Psoas muscle (tissue), 8 donors: ENCODE measurements around the gene LMCD1. TPM values are rescaled to one million over a fixed set of nuclear protein-coding genes. Genes with fewer than 3 reads are reported as not detected.
A peak's percentile ranks its signal among the peaks of the same experiment; 100 is the strongest.

Experiments used
- ATAC-seq, 4 donors: fragments of 200-7000 bp; cut with Tn5 transposase; one replicate each; pipeline ENCODE4 v1.9.1; 2020; ENCODE audit warnings: moderate library complexity in 3 of 4, mild to moderate bottlenecking in 2 of 4
- DNase-seq, 2 donors: peaks; one replicate each; pipeline ENCODE4 v3.0.0-alpha.2; 2020
- H3K27ac ChIP-seq: fragments of 200-600 bp; one replicate; pipeline ENCODE4 v1.8.0; 2022
- H3K27me3 ChIP-seq, 3 donors: fragments of 200-600 bp in 1 of 3; one replicate each; pipeline versions ENCODE4 v1.6.1 to v1.8.0; 2013 to 2022; ENCODE audit warnings: low read length in 2 of 3, mild to moderate bottlenecking in 2 of 3, moderate library complexity in 1 of 3; ENCODE audit not compliant: insufficient read depth in 3 of 3
- H3K36me3 ChIP-seq, 2 donors: fragments of 200-600 bp in 1 of 2; one replicate each; pipeline versions ENCODE4 v1.6.1 to v1.8.0; 2013 to 2022; ENCODE audit warnings: low read depth in 1 of 2, mild to moderate bottlenecking in 1 of 2, moderate library complexity in 1 of 2; ENCODE audit not compliant: insufficient read depth in 1 of 2
- H3K4me1 ChIP-seq: fragments of 200-600 bp; one replicate; pipeline ENCODE4 v1.8.0; 2022
- H3K4me3 ChIP-seq: fragments of 200-600 bp; one replicate; pipeline ENCODE4 v1.8.0; 2022; ENCODE audit warnings: mild to moderate bottlenecking
- H3K9me3 ChIP-seq: fragments of 200-600 bp; one replicate; pipeline ENCODE4 v1.8.0; 2022
- WGBS, 3 donors: extraction: QIAGEN DNeasy Blood & Tissue Kit; methylation state at CpG; one replicate each; pipeline versions ENCODE4 v1.1.6 to v1.1.7; 2013; 5-methylcytosine and 5-hydroxymethylcytosine counted together
- intact Hi-C, 2 donors: fragments of 100-400 bp; cut with DNase I; formaldehyde crosslinking; loops; one replicate each; pipeline versions ENCODE4 v1.11.0 to v1.14.2; 2022
- polyA plus RNA-seq, 3 donors: library from polyadenylated mRNA; stranded (reverse); fragments of 200-250 nt; gene quantifications; one replicate each; pipeline ENCODE4 v1.2.3, GENCODE V29; 2013
- total RNA-seq, 4 donors: library from RNA; stranded (reverse); fragmentation: NEBNext Ultra II Directional in 2 of 4; extraction: Animal tissue kit (Norgen Biotek cat#: 25700) in 2 of 4; gene quantifications; one replicate each; pipeline versions ENCODE4 v1.2.1 to v1.2.4, GENCODE V29; 2021 to 2023
- TF ChIP-seq, protein P1 (sequence below): fragments of 200-600 bp; IDR thresholded peaks from one replicate; pipeline ENCODE4 v1.8.0; 2022; ENCODE audit warnings: antibody characterized with exemption
- donor health status: healthy with polysubstance abuse.
- donor health status: DM: no; HTN: no; CAD: no; lungs with moderate emphysema.
- donor health status: Bipolar disorder and iron deficiency.
- donor health status: healthy.
- donor health status: DM: yes; HTN: yes; CAD: no.
- donor health status: DM: no; HTN: no; CAD: no.
- donor health status: DM: no; HTN: no; CAD: no.
- donor health status: DM: yes; HTN: yes; CAD: no.

The LMCD1 gene
- total and polyA plus RNA-seq, 7 donors, result 83.0 to 1,120 (median 411) TPM

DNA sequence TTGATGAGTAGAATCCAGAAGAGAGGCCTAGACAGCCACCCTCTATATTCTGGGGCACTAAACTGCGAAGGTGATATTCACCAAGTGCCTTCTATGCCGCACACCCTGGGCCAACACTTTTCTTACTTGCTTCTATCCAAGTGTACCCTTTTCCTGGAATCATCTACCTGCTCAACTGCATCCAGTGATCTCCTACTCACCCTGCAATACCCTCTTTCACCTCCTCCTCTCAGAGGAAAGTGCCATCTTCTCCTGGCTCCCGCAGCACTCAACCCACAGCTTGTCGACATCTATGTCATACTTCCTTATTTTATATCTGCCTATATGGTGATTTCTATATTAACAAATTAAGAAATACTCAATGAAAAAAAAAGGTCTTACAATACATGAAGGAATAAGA, 28.6 kb upstream of the LMCD1 start:
- 95 to 99% (median 99%) methylated on average over 4 of the region's 4 CpGs for WGBS, 3 donors
- TF ChIP-seq, protein P1, sequence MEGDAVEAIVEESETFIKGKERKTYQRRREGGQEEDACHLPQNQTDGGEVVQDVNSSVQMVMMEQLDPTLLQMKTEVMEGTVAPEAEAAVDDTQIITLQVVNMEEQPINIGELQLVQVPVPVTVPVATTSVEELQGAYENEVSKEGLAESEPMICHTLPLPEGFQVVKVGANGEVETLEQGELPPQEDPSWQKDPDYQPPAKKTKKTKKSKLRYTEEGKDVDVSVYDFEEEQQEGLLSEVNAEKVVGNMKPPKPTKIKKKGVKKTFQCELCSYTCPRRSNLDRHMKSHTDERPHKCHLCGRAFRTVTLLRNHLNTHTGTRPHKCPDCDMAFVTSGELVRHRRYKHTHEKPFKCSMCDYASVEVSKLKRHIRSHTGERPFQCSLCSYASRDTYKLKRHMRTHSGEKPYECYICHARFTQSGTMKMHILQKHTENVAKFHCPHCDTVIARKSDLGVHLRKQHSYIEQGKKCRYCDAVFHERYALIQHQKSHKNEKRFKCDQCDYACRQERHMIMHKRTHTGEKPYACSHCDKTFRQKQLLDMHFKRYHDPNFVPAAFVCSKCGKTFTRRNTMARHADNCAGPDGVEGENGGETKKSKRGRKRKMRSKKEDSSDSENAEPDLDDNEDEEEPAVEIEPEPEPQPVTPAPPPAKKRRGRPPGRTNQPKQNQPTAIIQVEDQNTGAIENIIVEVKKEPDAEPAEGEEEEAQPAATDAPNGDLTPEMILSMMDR, result no peak
- ATAC-seq, result no peak
- Histone ChIP-seq H3K36me3 (no peaks in the 10 kb centered on the region), H3K4me3 (no peak overlapping the region), H3K9me3 (no peaks in the 10 kb centered on the region), H3K4me1 (no peaks in the 10 kb centered on the region), H3K27ac (no peak overlapping the region), H3K27me3 (no peaks in the 10 kb centered on the region)
- no peak for DNase-seq
- intact Hi-C loops, result no loop called here

DNA sequence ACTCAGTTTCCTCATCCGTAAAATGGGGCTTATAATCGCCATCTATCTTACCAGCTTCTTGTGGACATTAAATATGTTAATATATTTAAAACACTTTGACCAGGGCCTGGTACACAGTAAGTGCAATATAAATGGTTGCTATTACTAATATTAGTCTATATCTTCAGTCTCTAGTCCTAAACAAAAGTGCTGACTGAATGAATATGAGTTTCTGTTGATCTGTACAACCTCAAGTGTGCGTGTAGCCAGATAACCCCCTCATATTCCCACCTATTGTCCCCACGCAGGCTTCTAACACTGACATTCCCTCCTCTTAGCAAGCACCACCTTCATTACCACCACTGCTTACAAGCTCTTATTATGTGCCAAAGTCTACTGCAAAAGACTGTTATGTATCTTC, 27.6 kb upstream of the LMCD1 start:
- no peak overlapping the region for H3K4me3 ChIP-seq
- no peaks in the 10 kb centered on the region for H3K4me1 ChIP-seq
- intact Hi-C loops, result no loop called here
- TF ChIP-seq, protein P1, result no peak
- WGBS, 3 donors, result 62 to 91% (median 75%) methylated on average over 4 of the region's 4 CpGs
- no peaks in the 10 kb centered on the region for H3K36me3 ChIP-seq
- ATAC-seq, result no peak
- DNase-seq, result no peak
- H3K27me3 ChIP-seq, result no peaks in the 10 kb centered on the region
- no peak overlapping the region for H3K27ac ChIP-seq
- H3K9me3 ChIP-seq, result no peaks in the 10 kb centered on the region

DNA sequence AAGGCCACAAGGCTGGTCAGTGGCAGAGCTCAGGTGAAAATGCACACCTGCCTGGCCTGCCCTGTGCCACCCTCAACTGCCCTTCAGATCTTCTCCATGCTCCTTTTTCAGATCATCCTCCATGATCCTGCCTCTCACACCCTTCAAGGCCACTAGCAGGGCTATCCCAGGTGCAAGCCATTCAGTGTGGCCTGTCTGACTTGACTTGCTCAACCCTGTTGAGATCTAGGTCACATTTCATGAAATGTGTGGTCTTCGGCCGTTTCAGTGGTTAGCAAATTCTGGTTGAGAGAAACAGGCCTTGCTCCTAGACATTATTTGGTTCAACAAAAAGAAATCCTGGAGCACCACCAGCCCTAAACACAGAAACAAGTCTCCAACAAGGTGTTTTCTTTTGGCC, 26.6 kb upstream of the LMCD1 start:
- no peak for ATAC-seq
- TF ChIP-seq, protein P1, result no peak
- 93 to 100% (median 96%) methylated on average over 2 of the region's 2 CpGs for WGBS, 3 donors

DNA sequence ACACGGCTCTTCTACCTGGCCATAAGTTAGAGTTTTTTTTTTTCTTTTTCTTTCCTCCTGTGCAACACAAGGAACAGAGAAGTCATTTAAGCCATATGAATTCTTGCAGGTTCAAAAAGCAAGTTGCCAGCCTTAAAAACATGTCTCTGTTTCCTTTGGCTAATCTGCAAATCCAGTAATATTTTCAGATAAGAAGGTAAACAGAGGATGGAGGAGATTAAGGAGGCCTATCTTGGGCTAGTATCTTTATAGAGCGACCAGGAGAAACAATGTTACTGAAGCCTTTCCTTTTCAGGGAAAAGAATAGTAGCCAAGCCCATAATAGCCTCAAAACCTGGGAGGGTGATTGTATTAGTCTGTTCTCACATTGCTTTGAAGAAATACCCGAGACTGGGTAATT, 20.9 kb upstream of the LMCD1 start:
- WGBS, 3 donors, result 50 to 62% (median 51%) methylated on average over 3 of the region's 3 CpGs
- TF ChIP-seq, protein P1, result no peak
- H3K27ac ChIP-seq, result no peak overlapping the region
- peaks cover 25% of the 10 kb centered on the region for H3K4me1 ChIP-seq
- DNase-seq (no peak), ATAC-seq (no peak)
- H3K36me3 ChIP-seq, result no peaks in the 10 kb centered on the region
- H3K27me3 ChIP-seq, result no peaks in the 10 kb centered on the region
- intact Hi-C loops, result loop anchor here in 1 of 2 donors (2.0 to 5.0 kb wide), 3 partner anchors 38 to 142 kb away; no protein-coding TSS in a partner anchor
- H3K4me3 ChIP-seq, result no peak overlapping the region
- peaks cover 5% of the 10 kb centered on the region for H3K9me3 ChIP-seq

More for the DNA sequence above, 26.6 kb upstream of the LMCD1 start:
- no peak for DNase-seq
- Histone ChIP-seq H3K9me3 (no peaks in the 10 kb centered on the region), H3K36me3 (no peaks in the 10 kb centered on the region), H3K27ac (no peak overlapping the region), H3K27me3 (no peaks in the 10 kb centered on the region), H3K4me3 (no peak overlapping the region), H3K4me1 (no peaks in the 10 kb centered on the region)
- intact Hi-C loops, result loop anchor here in 1 of 2 donors (5.0 kb wide), 1 partner anchor 33 kb away; no protein-coding TSS in a partner anchor

DNA sequence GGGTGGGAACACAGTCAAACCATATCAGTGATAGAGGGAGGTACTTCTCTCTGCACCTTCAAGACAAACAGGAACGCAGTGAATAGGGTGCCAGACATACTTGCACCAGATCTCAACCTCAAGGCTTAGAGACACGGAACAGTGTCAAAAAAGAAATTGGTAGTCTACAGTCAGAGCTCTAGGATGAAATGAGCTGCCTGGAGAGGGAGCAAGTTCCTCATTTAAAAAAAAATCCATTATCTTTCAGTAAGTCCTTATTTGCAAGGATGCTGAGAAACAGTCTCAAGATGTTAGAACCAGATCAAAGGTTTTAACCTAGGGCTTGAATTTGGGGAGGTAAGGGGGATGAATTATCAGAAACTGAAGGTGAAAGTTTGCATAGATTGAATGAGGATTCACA, 20.2 kb upstream of the LMCD1 start:
- DNase-seq (no peak), ATAC-seq (no peak)
- Histone ChIP-seq H3K9me3 (peaks cover 5% of the 10 kb centered on the region), H3K4me1 (peaks cover 27% of the 10 kb centered on the region), H3K36me3 (no peaks in the 10 kb centered on the region), H3K4me3 (no peak overlapping the region), H3K27ac (no peak overlapping the region), H3K27me3 (no peaks in the 10 kb centered on the region)
- intact Hi-C loops, result loop anchor here in 1 of 2 donors (2.0 to 5.0 kb wide), 3 partner anchors 39 to 141 kb away; no protein-coding TSS in a partner anchor
- WGBS, 3 donors, result 70 to 81% (median 71%) methylated on average over 2 of the region's 2 CpGs
- TF ChIP-seq, protein P1, result peak; percentile 25
